ENCODE data around the gene GP1BB. TPM values are rescaled to one million over a fixed set of nuclear protein-coding genes. Genes with fewer than 3 reads are reported as not detected.

Gene GP1BB
- total and polyA plus RNA-seq, 11 donors, result 1.4 to 52.2 (median 10.7) TPM; not detected in 3

DNA sequence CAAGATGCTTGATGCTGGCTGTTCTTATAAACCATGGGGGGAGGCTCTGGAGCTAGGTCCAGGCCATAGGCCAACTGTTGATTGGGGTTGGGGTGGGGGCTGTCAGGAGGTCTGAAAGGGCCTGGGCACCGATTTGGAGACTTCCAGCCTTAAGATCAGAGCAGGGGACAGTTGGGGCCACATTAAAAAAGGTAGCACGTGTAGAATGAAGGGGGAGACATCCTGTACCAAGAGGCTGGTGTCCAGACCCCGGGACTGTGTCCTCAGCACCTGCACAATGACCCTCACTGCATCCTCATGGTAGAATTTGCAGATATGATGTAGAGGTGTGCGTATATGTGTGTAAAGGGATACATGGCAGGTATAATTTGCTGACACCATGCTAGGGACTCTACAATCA is 24.8 kb downstream of the GP1BB start:
- DNase-seq (no peak), ATAC-seq (no peak)
- Histone ChIP-seq H3K4me3 (no peak overlapping the region), H3K9me3 (no peaks in the 10 kb centered on the region), H3K27me3 (peaks cover 0 to 18% (median 2%) of the 10 kb centered on the region in 9 donors), H3K36me3 (no peaks in the 10 kb centered on the region), H3K27ac (no peak overlapping the region), H3K4me1 (peaks cover 0 to 23% (median 11%) of the 10 kb centered on the region in 12 donors)
- intact Hi-C loops (cut with DNase I), result loop anchor here in 1 of 10 donors (5.0 kb wide), 1 partner anchor 104 kb away; the partner anchor contains the start of genes GNB1L and RTL10
- 68 to 89% (median 73%) methylated on average over 4 of the region's 4 CpGs for WGBS, 4 donors
- TF ChIP-seq, protein P1, sequence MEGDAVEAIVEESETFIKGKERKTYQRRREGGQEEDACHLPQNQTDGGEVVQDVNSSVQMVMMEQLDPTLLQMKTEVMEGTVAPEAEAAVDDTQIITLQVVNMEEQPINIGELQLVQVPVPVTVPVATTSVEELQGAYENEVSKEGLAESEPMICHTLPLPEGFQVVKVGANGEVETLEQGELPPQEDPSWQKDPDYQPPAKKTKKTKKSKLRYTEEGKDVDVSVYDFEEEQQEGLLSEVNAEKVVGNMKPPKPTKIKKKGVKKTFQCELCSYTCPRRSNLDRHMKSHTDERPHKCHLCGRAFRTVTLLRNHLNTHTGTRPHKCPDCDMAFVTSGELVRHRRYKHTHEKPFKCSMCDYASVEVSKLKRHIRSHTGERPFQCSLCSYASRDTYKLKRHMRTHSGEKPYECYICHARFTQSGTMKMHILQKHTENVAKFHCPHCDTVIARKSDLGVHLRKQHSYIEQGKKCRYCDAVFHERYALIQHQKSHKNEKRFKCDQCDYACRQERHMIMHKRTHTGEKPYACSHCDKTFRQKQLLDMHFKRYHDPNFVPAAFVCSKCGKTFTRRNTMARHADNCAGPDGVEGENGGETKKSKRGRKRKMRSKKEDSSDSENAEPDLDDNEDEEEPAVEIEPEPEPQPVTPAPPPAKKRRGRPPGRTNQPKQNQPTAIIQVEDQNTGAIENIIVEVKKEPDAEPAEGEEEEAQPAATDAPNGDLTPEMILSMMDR (IDR thresholded peaks at IDR 0.05), result no peak
- no peak for TF ChIP-seq POLR2A (IDR thresholded peaks at IDR 0.05)

DNA sequence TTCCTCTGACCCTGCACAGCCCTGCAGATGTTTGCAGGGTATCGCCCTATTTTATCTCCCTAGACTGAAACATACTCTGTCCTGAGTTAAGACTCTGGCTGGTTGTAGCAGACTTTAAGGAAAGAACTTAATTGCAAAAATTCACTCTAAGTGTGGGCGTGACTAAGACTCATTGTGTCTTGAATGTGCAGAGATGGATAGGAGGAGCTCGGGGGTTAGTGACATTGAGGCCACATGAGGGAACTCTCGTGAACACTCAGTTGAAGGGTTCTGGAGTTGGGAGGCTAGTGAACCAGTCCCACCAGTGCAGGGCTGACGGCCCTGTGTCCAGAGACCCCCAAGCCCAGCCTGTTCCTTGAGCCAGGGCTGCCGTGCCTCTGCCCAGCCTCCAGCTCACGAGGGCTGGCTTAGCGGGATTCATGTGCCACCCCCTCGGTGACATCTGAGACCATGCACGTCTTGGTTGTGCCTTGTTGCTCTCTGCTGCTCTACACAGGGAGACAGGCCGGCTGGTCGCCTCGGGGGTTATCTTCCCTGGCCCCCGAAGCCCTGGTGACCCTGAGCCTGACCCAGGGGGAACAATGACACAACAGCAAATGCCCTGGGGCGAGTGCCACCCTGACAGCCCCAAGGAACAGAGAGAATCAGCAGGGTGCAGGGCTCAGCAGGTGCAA is 25.8 kb downstream of the GP1BB start:
- H3K4me1 ChIP-seq, result peaks cover 0 to 22% (median 11%) of the 10 kb centered on the region in 12 donors
- no peaks in the 10 kb centered on the region for H3K9me3 ChIP-seq
- peaks cover 0 to 28% (median 12%) of the 10 kb centered on the region in 9 donors for H3K27me3 ChIP-seq
- no peak overlapping the region for H3K27ac ChIP-seq
- no peak for DNase-seq
- H3K4me3 ChIP-seq, result no peak overlapping the region
- WGBS, 4 donors, result 75 to 85% (median 82%) methylated on average over 14 to 15 of the region's 15 CpGs
- ATAC-seq, result no peak
- intact Hi-C loops (cut with DNase I), result loop anchor here in 1 of 10 donors (5.0 kb wide), 1 partner anchor 103 kb away; the partner anchor contains the start of genes GNB1L and RTL10
- H3K36me3 ChIP-seq, result no peaks in the 10 kb centered on the region
- TF ChIP-seq POLR2A (IDR thresholded peaks at IDR 0.05), result no peak
- TF ChIP-seq, protein P1 (IDR thresholded peaks at IDR 0.05), result no peak

DNA sequence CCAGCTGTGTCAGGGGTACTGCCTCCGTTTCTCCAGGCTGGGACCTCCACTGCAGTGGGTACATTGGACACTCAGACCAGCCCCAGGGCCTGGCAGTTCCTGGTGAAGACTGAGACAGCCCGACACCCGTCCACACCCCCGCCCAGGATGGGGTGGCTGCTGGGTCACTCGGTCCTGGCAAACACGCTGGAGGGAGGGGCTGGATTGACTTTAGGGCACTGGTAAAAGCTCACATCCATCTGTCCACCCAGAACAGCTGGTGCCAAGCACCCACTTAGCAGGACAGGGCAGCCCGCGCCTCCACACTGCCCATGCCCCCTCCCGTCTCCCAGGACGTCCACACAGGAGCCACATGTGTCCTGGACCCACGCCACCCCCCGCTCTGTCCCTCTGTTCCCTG is 26.5 kb downstream of the GP1BB start:
- Histone ChIP-seq H3K27me3 (peaks cover 6 to 35% (median 19%) of the 10 kb centered on the region in 9 donors), H3K27ac (no peak overlapping the region), H3K4me3 (no peak overlapping the region), H3K36me3 (no peaks in the 10 kb centered on the region), H3K4me1 (peaks cover 0 to 17% (median 10%) of the 10 kb centered on the region in 12 donors), H3K9me3 (no peaks in the 10 kb centered on the region)
- 84 to 90% (median 88%) methylated on average over 1 to 12 of the region's 12 CpGs for WGBS, 4 donors
- no peak for ATAC-seq
- no peak for TF ChIP-seq POLR2A (IDR thresholded peaks at IDR 0.05)
- DNase-seq, result no peak
- intact Hi-C loops (cut with DNase I), result loop anchor here in 1 of 10 donors (5.0 kb wide), 1 partner anchor 102 kb away; the partner anchor contains the start of genes GNB1L and RTL10

DNA sequence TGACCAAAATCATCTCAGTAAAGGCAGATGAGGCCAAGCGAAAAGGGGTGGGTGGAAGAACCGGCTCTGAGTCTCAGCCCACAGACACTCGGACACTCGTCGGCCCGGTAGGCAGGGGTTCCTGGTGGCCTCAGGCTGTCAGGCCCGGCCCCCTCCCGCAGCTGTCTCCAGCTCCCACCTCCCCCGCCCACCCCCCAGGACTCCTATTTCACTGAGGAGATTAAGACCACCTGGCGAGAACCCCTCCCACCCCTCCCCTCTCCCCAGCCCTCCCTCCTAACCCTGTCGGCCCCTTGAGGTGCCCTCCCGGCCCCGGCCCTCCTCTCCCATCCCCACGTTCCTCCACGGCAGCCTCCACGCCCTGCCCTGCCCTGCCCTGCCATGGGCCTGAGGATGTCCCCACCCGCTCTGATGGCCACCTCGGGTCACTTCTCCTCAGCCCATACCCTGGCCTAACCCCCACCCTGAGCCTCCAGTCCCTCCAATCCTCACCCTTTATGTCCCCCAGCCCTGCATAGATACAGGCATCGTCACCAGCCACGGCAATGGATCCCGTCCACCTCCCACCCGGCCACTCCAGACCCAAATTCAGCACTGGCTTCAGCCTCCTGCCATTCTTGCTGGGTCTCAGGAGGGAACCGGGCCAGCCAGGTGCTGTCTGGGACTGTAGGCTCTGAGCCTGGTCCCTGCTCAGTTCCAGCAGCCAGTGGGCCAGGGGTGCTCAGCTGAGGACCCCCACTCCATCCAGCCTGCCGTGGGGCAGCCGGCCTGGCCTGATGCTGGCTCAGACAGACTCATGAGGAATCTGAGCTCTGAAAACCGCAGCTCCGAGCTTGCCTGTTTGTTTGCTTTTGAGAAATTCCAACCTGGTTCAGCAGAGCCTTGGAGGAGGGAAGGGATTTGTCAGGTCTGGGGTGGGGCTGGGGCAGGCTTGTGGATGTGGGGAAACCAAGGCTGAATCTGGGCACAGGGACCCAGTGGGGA is 27.5 kb downstream of the GP1BB start:
- WGBS, 4 donors, result 72 to 78% (median 77%) methylated on average over 23 to 27 of the region's 27 CpGs
- intact Hi-C loops (cut with DNase I), result no loop called here
- Histone ChIP-seq H3K4me1 (peaks cover 0 to 17% (median 4%) of the 10 kb centered on the region in 12 donors), H3K27me3 (peaks cover 15 to 44% (median 28%) of the 10 kb centered on the region in 9 donors), H3K4me3 (no peak overlapping the region), H3K36me3 (no peaks in the 10 kb centered on the region), H3K9me3 (no peaks in the 10 kb centered on the region), H3K27ac (no peak overlapping the region)
- TF ChIP-seq, protein P1 (IDR thresholded peaks at IDR 0.05), result no peak
- TF ChIP-seq POLR2A (IDR thresholded peaks at IDR 0.05), result no peak
- DNase-seq (no peak), ATAC-seq (no peak)
